Tibial artery (tissue), 4 donors: Measurements from ENCODE around the gene CD34.
"Not testable (repeated sequence)": the region's sequence is repeated elsewhere in the genome, so short reads cannot be mapped to it uniquely, and the experiment has no call there.

ENCODE experiments used
- DNase-seq, 2 donors: peaks; one replicate each; pipeline ENCODE4 v3.0.0-alpha.2; 2019
- H3K27ac ChIP-seq, 2 donors: fragments of 200-600 bp; sonication (generic) in 1 of 2; 1 replicate in 1 of 2; 2 replicates in 1 of 2; pipeline ENCODE4 v1.5.1; 2018 to 2019; ENCODE audit warnings: mild to moderate bottlenecking in 1 of 2
- H3K27me3 ChIP-seq, 2 donors: fragments of 200-600 bp; sonication (generic) in 1 of 2; one replicate each; pipeline versions ENCODE4 v1.5.1 to v1.6.0; 2016 to 2019
- H3K36me3 ChIP-seq, 3 donors: fragments of 200-600 bp; sonication (generic) in 2 of 3; one replicate each; pipeline ENCODE4 v1.5.1; 2016 to 2019; ENCODE audit warnings: mild to moderate bottlenecking in 2 of 3
- H3K4me1 ChIP-seq, 4 donors: fragments of 200-600 bp; sonication (generic) in 2 of 4; 1 replicate in 3 of 4; 2 replicates in 1 of 4; pipeline ENCODE4 v1.5.1; 2016 to 2019
- H3K4me3 ChIP-seq, 2 donors: fragments of 200-600 bp; sonication (generic) in 1 of 2; 1 replicate in 1 of 2; 2 replicates in 1 of 2; pipeline ENCODE4 v1.5.1; 2018 to 2019; ENCODE audit warnings: mild to moderate bottlenecking in 2 of 2
- H3K9me3 ChIP-seq, 3 donors: fragments of 200-600 bp; sonication (generic) in 1 of 3; one replicate each; pipeline ENCODE4 v1.5.1; 2016 to 2019
- CTCF ChIP-seq, 2 experiments: fragments of 200-600 bp in 1 of 2; fragments of 450-650 bp in 1 of 2; IDR thresholded peaks; one replicate each; pipeline ENCODE4 v1.5.1; 2017 to 2019; ENCODE audit warnings: antibody characterized with exemption in 2 of 2, mild to moderate bottlenecking in 1 of 2, moderate library complexity in 1 of 2
- intact Hi-C: fragments of 100-400 bp; cut with DNase I; formaldehyde crosslinking; loops from one replicate; pipeline ENCODE4 v1.15.0; 2023; ENCODE audit warnings: low total_unique reads

Gene CD34

GRCh38 chr1:207882692-207883091 is 28.2 kb downstream of the CD34 start:
- Histone ChIP-seq H3K36me3 (no peaks in the 10 kb centered on the region), H3K4me3 (no peak overlapping the region), H3K27ac (no peak overlapping the region), H3K9me3 (no peaks in the 10 kb centered on the region), H3K4me1 (peaks cover 4 to 13% (median 9%) of the 10 kb centered on the region in 4 donors), H3K27me3 (no peaks in the 10 kb centered on the region)
- intact Hi-C loops = loop anchor here (10.0 kb wide), 1 partner anchor 362 kb away; the partner anchor contains the start of gene PLXNA2
- no peak for TF ChIP-seq CTCF (IDR thresholded peaks at IDR 0.05)
- no peak for DNase-seq

- Histone ChIP-seq H3K4me1 (no peaks in the 10 kb centered on the region), H3K9me3 (no peaks in the 10 kb centered on the region), H3K27me3 (no peaks in the 10 kb centered on the region), H3K27ac (no peak overlapping the region), H3K36me3 (no peaks in the 10 kb centered on the region), H3K4me3 (no peak overlapping the region)
- no peak for DNase-seq
- intact Hi-C loops = no loop called here
- TF ChIP-seq CTCF (IDR thresholded peaks at IDR 0.05) = no peak
These were observed 32.0 kb downstream of the CD34 start for GRCh38 chr1:207878939-207879338.

DNA sequence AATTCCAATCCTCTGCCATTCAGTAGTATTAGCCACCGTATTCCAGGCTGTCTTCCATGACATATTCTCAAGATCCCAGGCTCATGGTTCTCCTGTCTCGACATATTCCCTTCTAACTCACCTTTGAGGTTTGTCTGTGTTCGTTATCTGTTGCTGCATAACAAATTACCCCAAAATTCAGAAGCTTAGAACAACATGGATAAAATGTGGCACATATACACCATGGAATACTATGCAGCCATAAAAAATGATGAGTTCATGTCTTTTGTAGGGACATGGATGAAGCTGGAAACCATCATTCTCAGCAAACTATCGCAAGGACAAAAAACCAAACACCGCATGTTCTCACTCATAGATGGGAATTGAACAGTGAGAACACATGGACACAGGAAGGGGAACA is 33.0 kb downstream of the CD34 start:
- H3K4me1 ChIP-seq, H3K27me3 ChIP-seq, DNase-seq, H3K4me3 ChIP-seq, H3K27ac ChIP-seq, H3K36me3 ChIP-seq, intact Hi-C loops, H3K9me3 ChIP-seq: not testable (repeated sequence)

GRCh38 chr1:207876131-207876530 is 34.8 kb downstream of the CD34 start:
- DNase-seq = no peak
- Histone ChIP-seq H3K4me3 (no peak overlapping the region), H3K36me3 (no peaks in the 10 kb centered on the region), H3K27ac (no peak overlapping the region), H3K27me3 (no peaks in the 10 kb centered on the region), H3K4me1 (peaks cover 0 to 3% (median 0%) of the 10 kb centered on the region in 4 donors), H3K9me3 (no peaks in the 10 kb centered on the region)
- intact Hi-C loops = no loop called here
- no peak for TF ChIP-seq CTCF (IDR thresholded peaks at IDR 0.05)

DNA sequence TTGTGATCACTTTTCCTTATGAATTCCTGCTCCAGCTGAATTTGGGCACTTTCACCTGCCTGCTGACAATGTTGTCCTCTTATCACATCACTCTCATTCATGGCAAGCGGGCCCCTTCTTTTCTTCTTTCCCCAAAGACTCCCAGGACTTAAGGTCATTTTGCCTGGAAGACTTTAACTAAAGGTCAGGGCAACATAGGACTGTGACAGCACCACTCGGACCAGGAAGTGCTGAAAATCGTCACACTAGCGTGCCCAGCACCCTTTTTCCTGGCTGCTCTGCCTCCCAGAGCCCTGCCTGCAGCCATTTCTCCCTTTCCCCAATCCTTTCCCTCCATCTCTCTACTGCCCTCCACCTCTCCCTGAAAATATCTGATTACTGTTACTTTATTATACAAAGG is 35.4 kb downstream of the CD34 start:
- no peak for TF ChIP-seq CTCF (IDR thresholded peaks at IDR 0.05)
- Histone ChIP-seq H3K36me3 (no peaks in the 10 kb centered on the region), H3K27ac (no peak overlapping the region), H3K27me3 (no peaks in the 10 kb centered on the region), H3K4me1 (peaks cover 0 to 7% (median 0%) of the 10 kb centered on the region in 4 donors), H3K9me3 (no peaks in the 10 kb centered on the region), H3K4me3 (no peak overlapping the region)
- intact Hi-C loops = no loop called here
- no peak for DNase-seq

GRCh38 chr1:207873055-207873890 is 37.7 kb downstream of the CD34 start:
- no peaks in the 10 kb centered on the region for H3K27me3 ChIP-seq
- DNase-seq = peak in 1 of 2 donors; percentile 51
- peaks cover 0 to 17% (median 8%) of the 10 kb centered on the region in 4 donors for H3K4me1 ChIP-seq
- H3K27ac ChIP-seq = no peak overlapping the region
- no peaks in the 10 kb centered on the region for H3K9me3 ChIP-seq
- H3K4me3 ChIP-seq = no peak overlapping the region
- no peaks in the 10 kb centered on the region for H3K36me3 ChIP-seq
- no peak for TF ChIP-seq CTCF (IDR thresholded peaks at IDR 0.05)
- intact Hi-C loops = no loop called here
